ENCODE data around the gene C11orf21. TPM values are rescaled to one million over a fixed set of nuclear protein-coding genes. Genes with fewer than 3 reads are reported as not detected.

C11orf21 gene
- total and polyA plus RNA-seq, 10 of the 15 experiments (the other 5 are each of a cell fraction or from before 2014, with no cell fraction given): 0.04 to 0.26 (median 0.11) TPM; not detected in 7

DNA sequence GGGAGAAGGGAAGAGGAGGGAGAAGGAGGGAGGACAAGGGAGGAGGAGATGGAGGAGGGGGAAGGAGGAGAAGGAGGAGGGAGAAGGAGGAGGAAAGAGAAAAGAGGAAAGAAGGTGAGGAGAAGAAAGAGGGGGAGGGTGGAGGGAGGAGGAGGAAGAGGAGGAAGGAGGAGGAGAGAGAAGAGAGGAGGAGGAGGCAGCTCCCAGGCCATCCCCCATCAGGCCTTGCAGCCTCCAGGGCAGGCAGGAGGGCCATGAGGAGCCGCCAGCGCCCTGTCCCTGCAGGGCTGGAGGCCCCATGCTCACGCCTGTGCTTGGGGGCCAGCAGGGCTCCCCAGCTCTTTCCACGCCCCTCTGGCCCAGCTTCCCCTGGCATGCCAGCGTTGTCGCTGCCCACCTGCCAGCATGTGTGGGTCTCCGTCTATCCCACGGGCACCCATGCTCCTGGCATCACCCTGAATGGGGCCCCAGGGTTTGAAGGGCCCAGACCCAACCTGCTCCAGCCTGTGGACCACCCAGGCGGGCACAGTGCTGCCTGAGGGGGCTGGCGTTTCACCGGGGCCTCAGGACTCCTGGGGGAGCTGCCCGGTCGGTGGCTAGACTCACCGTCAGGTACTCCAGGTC is 5.3 kb upstream of the C11orf21 start:
- Histone ChIP-seq H3K9me3 (replicated peaks; ENCODE audit: control insufficient read depth, insufficient read depth, low read length) (no peaks in the 10 kb centered on the region), H3K27me3 (replicated peaks in 1 of 2; ENCODE audit: control insufficient read depth in 2 of 2, insufficient read depth in 2 of 2, low read length in 1 of 2) (no peaks in the 10 kb centered on the region), H3K9ac (ENCODE audit: control insufficient read depth, insufficient read depth, low read length) (no peak overlapping the region), H3K27ac (ENCODE audit: control insufficient read depth, insufficient read depth) (no peak overlapping the region), H4K20me1 (ENCODE audit: control insufficient read depth, insufficient read depth) (no peaks in the 10 kb centered on the region), H3K79me2 (ENCODE audit: control insufficient read depth, insufficient read depth, low read length) (no peaks in the 10 kb centered on the region), H3K4me2 (ENCODE audit: control insufficient read depth, insufficient read depth) (no peak overlapping the region), H3K4me3 (no peak overlapping the region), H2AFZ (ENCODE audit: control insufficient read depth, low read depth, low read length) (no peak overlapping the region), H3K4me1 (ENCODE audit: control insufficient read depth, insufficient read depth, low read length) (no peaks in the 10 kb centered on the region), H3K36me3 (ENCODE audit: control insufficient read depth in 2 of 2, insufficient read depth in 2 of 2, low read length in 1 of 2) (no peaks in the 10 kb centered on the region)
- no TSS peak for BruUV-seq (replicated peaks)
- SMC1A ChIA-PET (ENCODE audit: uncharacterized antibody, unreplicated experiment): interaction anchor here (1.0 to 3.4 kb wide), 3 partner anchors 22 to 113 kb away, joined by 3 to 60 read pairs (median 4); no protein-coding TSS in a partner anchor
- in situ Hi-C loops (cut with MboI) (no loop called here), intact Hi-C loops (cut with micrococcal nuclease; ENCODE audit: unreplicated experiment) (no loop called here)
- WGBS (ENCODE audit: insufficient coverage, insufficient replicate concordance, low lambda C conversion rate, missing lambda C conversion rate): 36% methylated on average over 13 of the region's 14 CpGs
- CTCF ChIA-PET: interaction anchor here (1.4 to 11.0 kb wide), 3 partner anchors 71 to 113 kb away, joined by 3 to 271 read pairs (median 37); partner anchors contain the start of gene TSSC4
- TF ChIP-seq FOXM1 (IDR thresholded peaks at IDR 0.05; ENCODE audit: low read depth, low read length): no peak
- TF ChIP-seq, protein P1, sequence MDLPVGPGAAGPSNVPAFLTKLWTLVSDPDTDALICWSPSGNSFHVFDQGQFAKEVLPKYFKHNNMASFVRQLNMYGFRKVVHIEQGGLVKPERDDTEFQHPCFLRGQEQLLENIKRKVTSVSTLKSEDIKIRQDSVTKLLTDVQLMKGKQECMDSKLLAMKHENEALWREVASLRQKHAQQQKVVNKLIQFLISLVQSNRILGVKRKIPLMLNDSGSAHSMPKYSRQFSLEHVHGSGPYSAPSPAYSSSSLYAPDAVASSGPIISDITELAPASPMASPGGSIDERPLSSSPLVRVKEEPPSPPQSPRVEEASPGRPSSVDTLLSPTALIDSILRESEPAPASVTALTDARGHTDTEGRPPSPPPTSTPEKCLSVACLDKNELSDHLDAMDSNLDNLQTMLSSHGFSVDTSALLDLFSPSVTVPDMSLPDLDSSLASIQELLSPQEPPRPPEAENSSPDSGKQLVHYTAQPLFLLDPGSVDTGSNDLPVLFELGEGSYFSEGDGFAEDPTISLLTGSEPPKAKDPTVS (IDR thresholded peaks at IDR 0.05; ENCODE audit: low read depth, low read length): no peak
- TF ChIP-seq, protein P2, sequence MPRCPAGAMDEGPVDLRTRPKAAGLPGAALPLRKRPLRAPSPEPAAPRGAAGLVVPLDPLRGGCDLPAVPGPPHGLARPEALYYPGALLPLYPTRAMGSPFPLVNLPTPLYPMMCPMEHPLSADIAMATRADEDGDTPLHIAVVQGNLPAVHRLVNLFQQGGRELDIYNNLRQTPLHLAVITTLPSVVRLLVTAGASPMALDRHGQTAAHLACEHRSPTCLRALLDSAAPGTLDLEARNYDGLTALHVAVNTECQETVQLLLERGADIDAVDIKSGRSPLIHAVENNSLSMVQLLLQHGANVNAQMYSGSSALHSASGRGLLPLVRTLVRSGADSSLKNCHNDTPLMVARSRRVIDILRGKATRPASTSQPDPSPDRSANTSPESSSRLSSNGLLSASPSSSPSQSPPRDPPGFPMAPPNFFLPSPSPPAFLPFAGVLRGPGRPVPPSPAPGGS (IDR thresholded peaks at IDR 0.05; ENCODE audit: borderline replicate concordance, insufficient read depth, low read depth, low read length, poor library complexity, severe bottlenecking): no peak
- no peak for TF ChIP-seq ZNF384 (IDR thresholded peaks at IDR 0.05; ENCODE audit: borderline replicate concordance, low read depth, low read length)
- no peak for TF ChIP-seq CBFB (IDR thresholded peaks at IDR 0.05; ENCODE audit: low read depth)
- TF ChIP-seq HDAC6 (IDR thresholded peaks at IDR 0.05; ENCODE audit: unreplicated experiment): no peak
- RAD21 ChIA-PET (ENCODE audit: unreplicated experiment): interaction anchor here (3.2 to 7.3 kb wide), 2 partner anchors 92 to 113 kb away, joined by 18 to 187 read pairs; partner anchors contain the start of gene TSSC4
- ATAC-seq: no peak
- FAIRE-seq: no peak
- no peak for DNase-seq (ENCODE audit: low read depth, low spot score)
- POLR2A ChIA-PET: no interaction called here
